HG03521 (cell line): ENCODE data around the gene CSTPP1.
"Not testable (repeated sequence)": the region's sequence is repeated elsewhere in the genome, so short reads cannot be mapped to it uniquely, and the experiment has no call there.

Experiments used
- ATAC-seq: cut with Tn5 transposase; IDR thresholded peaks from one replicate; pipeline ENCODE4 v1.9.1; 2021; ENCODE audit warnings: mild to moderate bottlenecking, moderate library complexity; ENCODE audit not compliant: unreplicated experiment

The CSTPP1 gene

GRCh38 chr11:46987183-46987582 is 50.6 kb downstream of the CSTPP1 start:
- no peak for ATAC-seq

GRCh38 chr11:46989810-46990487 is 53.4 kb downstream of the CSTPP1 start:
- not testable (repeated sequence) for ATAC-seq

- ATAC-seq, result no peak
These were observed 54.8 kb downstream of the CSTPP1 start for GRCh38 chr11:46991391-46991790.

- ATAC-seq, result not testable (repeated sequence)
These were observed 55.8 kb downstream of the CSTPP1 start for GRCh38 chr11:46992386-46992785.

GRCh38 chr11:46997796-46998195 is 61.2 kb downstream of the CSTPP1 start:
- ATAC-seq, result not testable (repeated sequence)

GRCh38 chr11:46999217-46999616 is 62.7 kb downstream of the CSTPP1 start:
- no peak for ATAC-seq

GRCh38 chr11:47000033-47000432 is 63.5 kb downstream of the CSTPP1 start:
- no peak for ATAC-seq

- no peak for ATAC-seq
These were observed 65.2 kb downstream of the CSTPP1 start for GRCh38 chr11:47001781-47002181.

GRCh38 chr11:47002390-47002789 is 65.8 kb downstream of the CSTPP1 start:
- ATAC-seq, result no peak

GRCh38 chr11:47003180-47003877 is 66.8 kb downstream of the CSTPP1 start:
- no peak for ATAC-seq

GRCh38 chr11:47004595-47005033 is 68.1 kb downstream of the CSTPP1 start:
- no peak for ATAC-seq

GRCh38 chr11:47005441-47005840 is 68.9 kb downstream of the CSTPP1 start:
- ATAC-seq, result no peak

- no peak for ATAC-seq
These were observed 71.0 kb downstream of the CSTPP1 start for GRCh38 chr11:47007579-47007978.

GRCh38 chr11:47010179-47010578 is 73.6 kb downstream of the CSTPP1 start:
- no peak for ATAC-seq

GRCh38 chr11:47014097-47014496 is 77.5 kb downstream of the CSTPP1 start:
- ATAC-seq, result no peak

- ATAC-seq, result no peak
These were observed 82.1 kb downstream of the CSTPP1 start for GRCh38 chr11:47018637-47019036.

GRCh38 chr11:47020793-47021526 is 84.4 kb downstream of the CSTPP1 start:
- ATAC-seq, result no peak

GRCh38 chr11:47021527-47021818 is 84.9 kb downstream of the CSTPP1 start:
- no peak for ATAC-seq

GRCh38 chr11:47021965-47022364 is 85.4 kb downstream of the CSTPP1 start:
- ATAC-seq, result no peak

GRCh38 chr11:47028195-47029093 is 91.9 kb downstream of the CSTPP1 start:
- ATAC-seq, result no peak

- no peak for ATAC-seq
These were observed 96.9 kb downstream of the CSTPP1 start for GRCh38 chr11:47033439-47033838.
